ENCODE measurements around the gene RHEB.

DNA sequence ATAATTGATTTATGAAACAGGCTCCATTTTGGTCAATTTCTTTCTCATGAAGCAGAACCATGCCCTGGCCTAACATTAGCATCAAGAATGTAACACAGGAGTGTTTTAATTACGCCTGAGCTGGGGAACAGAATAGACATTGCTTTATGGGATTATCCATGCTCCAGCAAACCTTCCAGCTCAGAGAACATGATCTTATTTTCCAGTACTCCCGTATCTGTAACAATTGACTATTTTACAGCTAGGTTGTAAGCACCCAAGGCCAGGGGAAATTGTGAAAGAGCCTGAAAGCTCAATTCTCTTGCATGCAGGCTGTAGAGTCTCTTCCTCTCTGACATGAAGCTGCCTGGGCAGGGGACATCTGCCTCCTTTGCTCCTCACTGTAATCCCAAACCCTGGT lies 49.0 kb downstream of the RHEB start:
- TF ChIP-seq, protein P1, sequence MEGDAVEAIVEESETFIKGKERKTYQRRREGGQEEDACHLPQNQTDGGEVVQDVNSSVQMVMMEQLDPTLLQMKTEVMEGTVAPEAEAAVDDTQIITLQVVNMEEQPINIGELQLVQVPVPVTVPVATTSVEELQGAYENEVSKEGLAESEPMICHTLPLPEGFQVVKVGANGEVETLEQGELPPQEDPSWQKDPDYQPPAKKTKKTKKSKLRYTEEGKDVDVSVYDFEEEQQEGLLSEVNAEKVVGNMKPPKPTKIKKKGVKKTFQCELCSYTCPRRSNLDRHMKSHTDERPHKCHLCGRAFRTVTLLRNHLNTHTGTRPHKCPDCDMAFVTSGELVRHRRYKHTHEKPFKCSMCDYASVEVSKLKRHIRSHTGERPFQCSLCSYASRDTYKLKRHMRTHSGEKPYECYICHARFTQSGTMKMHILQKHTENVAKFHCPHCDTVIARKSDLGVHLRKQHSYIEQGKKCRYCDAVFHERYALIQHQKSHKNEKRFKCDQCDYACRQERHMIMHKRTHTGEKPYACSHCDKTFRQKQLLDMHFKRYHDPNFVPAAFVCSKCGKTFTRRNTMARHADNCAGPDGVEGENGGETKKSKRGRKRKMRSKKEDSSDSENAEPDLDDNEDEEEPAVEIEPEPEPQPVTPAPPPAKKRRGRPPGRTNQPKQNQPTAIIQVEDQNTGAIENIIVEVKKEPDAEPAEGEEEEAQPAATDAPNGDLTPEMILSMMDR (IDR thresholded peaks at IDR 0.05): no peak
- no peak for TF ChIP-seq EP300 (IDR thresholded peaks at IDR 0.05)

Measured in gastroesophageal sphincter (tissue), 3 donors.